ENCODE measurements around the gene CEP128.

CEP128 gene

DNA sequence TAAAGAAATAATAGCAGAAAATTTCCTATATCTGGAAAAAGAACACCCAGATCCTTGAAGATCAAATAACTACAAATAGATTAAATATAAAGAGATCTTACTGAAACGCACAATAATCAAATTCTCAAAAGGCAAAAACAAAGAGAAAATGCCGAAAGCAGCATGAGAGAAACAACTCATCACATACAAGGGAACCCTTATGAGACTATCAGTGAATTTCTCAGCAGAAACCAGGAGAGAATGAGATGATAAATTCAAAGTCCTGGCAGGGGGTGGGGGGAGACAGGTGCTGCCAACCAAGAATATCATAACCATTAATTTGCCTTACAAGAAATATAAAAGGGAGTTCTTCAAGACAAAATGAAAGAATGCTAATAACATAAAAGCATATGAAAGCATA is 73.7 kb downstream of the CEP128 start:
- Mint-ChIP-seq H3K27ac (no peak overlapping the region), H3K4me1 (no peaks in the 10 kb centered on the region), H3K9me3 (peaks cover 33 to 34% of the 10 kb centered on the region in 2 donors), H3K4me3 (no peak overlapping the region), H3K27me3 (no peaks in the 10 kb centered on the region)
- DNase-seq (no peak), ATAC-seq (no peak)

DNA sequence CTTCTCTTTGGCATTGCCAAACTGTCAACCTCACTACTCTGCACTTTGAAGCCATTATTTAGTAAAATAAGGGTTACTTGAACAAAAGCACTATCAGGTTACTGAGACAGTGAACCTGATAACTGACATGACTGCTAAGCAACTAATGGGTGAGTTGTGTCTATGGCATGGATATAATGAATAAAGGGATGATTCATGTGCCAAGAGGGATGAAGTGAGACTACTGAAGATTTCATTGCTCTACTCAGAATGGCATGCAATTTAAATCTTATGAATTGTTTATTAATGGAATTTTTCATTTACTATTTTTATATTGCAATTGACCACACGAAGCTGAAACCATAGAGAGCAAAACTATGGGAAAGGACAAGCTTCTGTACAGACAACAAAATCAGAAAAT is 74.4 kb downstream of the CEP128 start:
- peaks cover 33 to 34% of the 10 kb centered on the region in 2 donors for H3K9me3 Mint-ChIP-seq
- no peaks in the 10 kb centered on the region for H3K27me3 Mint-ChIP-seq
- ATAC-seq = no peak
- H3K4me1 Mint-ChIP-seq = no peaks in the 10 kb centered on the region
- H3K27ac Mint-ChIP-seq = no peak overlapping the region
- H3K4me3 Mint-ChIP-seq = no peak overlapping the region
- DNase-seq = no peak

- Mint-ChIP-seq H3K27ac (no peak overlapping the region), H3K4me3 (no peak overlapping the region), H3K27me3 (no peaks in the 10 kb centered on the region), H3K4me1 (no peaks in the 10 kb centered on the region), H3K9me3 (peaks cover 25 to 34% of the 10 kb centered on the region in 2 donors)
- no peak for DNase-seq
- ATAC-seq = no peak
Measured at GRCh38 chr14:80865565-80865964, 76.0 kb downstream of the CEP128 start.

GRCh38 chr14:80862983-80863382 is 78.6 kb downstream of the CEP128 start:
- Mint-ChIP-seq H3K27me3 (no peaks in the 10 kb centered on the region), H3K4me1 (no peaks in the 10 kb centered on the region), H3K4me3 (no peak overlapping the region), H3K9me3 (peaks cover 8 to 17% of the 10 kb centered on the region in 2 donors), H3K27ac (no peak overlapping the region)
- DNase-seq (no peak), ATAC-seq (no peak)

DNA sequence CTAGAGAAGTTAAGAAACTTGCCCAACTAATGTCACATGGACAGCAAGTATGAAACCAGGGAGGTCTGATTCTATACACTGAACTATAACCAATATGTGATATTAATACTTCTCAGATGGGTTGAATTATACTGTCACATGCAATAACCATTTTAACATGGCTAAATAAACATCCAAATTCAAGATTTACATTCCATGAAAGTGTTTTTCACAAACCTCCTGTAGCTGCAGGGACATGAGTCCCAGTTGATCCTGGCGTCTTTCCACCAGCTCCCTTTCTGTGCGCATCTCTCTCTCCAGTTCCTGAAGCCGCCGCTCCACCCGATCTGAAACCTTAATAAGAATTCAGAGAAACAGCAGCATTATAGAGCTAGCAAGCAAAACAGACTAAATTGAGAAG is 79.0 kb downstream of the CEP128 start:
- Mint-ChIP-seq H3K4me1 (no peaks in the 10 kb centered on the region), H3K4me3 (no peak overlapping the region), H3K27me3 (no peaks in the 10 kb centered on the region), H3K27ac (no peak overlapping the region), H3K9me3 (peaks cover 3 to 12% of the 10 kb centered on the region in 2 donors)
- no peak for ATAC-seq
- DNase-seq = no peak

- Mint-ChIP-seq H3K9me3 (no peaks in the 10 kb centered on the region), H3K4me3 (no peak overlapping the region), H3K27me3 (no peaks in the 10 kb centered on the region), H3K27ac (no peak overlapping the region), H3K4me1 (no peaks in the 10 kb centered on the region)
- DNase-seq (no peak), ATAC-seq (no peak)
Measured at GRCh38 chr14:80850197-80850814, 91.2 kb downstream of the CEP128 start.

DNA sequence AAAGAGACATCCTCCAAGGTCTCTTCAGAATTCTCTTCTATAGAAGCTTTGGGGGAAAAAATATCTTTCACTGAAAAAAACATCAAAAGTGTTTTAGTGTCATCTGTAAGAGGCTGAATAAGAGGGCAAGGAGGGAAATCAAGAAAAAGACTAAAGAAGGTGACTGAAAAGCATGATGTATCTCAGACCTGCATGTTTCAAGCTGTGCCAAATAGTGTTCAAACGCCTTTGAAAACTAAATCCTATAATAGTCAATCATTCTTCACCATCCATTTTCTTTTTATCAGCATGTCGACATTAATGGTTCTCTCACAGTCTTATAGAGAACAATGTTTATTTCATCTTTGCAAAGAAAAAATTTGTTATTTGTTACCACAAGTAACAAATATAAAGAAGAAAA is 94.5 kb downstream of the CEP128 start:
- no peaks in the 10 kb centered on the region for H3K27me3 Mint-ChIP-seq
- no peak for ATAC-seq
- H3K4me3 Mint-ChIP-seq = no peak overlapping the region
- H3K9me3 Mint-ChIP-seq = no peaks in the 10 kb centered on the region
- H3K4me1 Mint-ChIP-seq = no peaks in the 10 kb centered on the region
- DNase-seq = no peak
- H3K27ac Mint-ChIP-seq = no peak overlapping the region

DNA sequence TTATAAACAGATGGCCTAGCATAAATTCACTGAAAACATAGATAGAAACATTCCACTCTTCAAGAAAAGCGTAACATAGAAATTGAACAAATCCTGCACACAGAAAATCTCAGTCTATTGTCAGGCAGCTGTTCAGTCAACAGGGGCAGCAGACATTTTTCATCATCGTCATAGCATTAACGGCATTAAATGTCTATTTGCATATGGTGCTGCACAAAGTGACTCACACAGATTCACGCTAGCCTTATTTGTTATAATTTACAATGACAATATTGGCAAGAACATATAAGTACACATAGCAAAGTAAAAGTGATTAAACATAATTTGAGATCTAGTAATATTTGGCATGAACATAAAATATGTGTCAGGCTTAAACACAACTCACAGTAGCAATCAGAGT is 95.7 kb downstream of the CEP128 start:
- Mint-ChIP-seq H3K27me3 (no peaks in the 10 kb centered on the region), H3K9me3 (no peaks in the 10 kb centered on the region), H3K27ac (no peak overlapping the region), H3K4me3 (no peak overlapping the region), H3K4me1 (no peaks in the 10 kb centered on the region)
- DNase-seq (no peak), ATAC-seq (no peak)

- Mint-ChIP-seq H3K27me3 (no peaks in the 10 kb centered on the region), H3K4me1 (no peaks in the 10 kb centered on the region), H3K27ac (no peak overlapping the region), H3K9me3 (no peaks in the 10 kb centered on the region), H3K4me3 (no peak overlapping the region)
- DNase-seq (no peak), ATAC-seq (no peak)
Measured at GRCh38 chr14:80844872-80845271, 96.7 kb downstream of the CEP128 start.

- ATAC-seq = no peak
- H3K27ac Mint-ChIP-seq = no peak overlapping the region
- no peak for DNase-seq
- no peaks in the 10 kb centered on the region for H3K27me3 Mint-ChIP-seq
- H3K4me1 Mint-ChIP-seq = no peaks in the 10 kb centered on the region
- H3K4me3 Mint-ChIP-seq = no peak overlapping the region
- H3K9me3 Mint-ChIP-seq = no peaks in the 10 kb centered on the region
Measured at GRCh38 chr14:80839743-80840142, 101.8 kb downstream of the CEP128 start.

- Mint-ChIP-seq H3K4me1 (peaks cover 9% of the 10 kb centered on the region), H3K9me3 (peaks cover 14 to 31% of the 10 kb centered on the region in 2 donors), H3K27ac (no peak overlapping the region), H3K27me3 (no peaks in the 10 kb centered on the region), H3K4me3 (no peak overlapping the region)
- DNase-seq (no peak), ATAC-seq (no peak)
Measured at GRCh38 chr14:80809663-80810062, 131.9 kb downstream of the CEP128 start.

DNA sequence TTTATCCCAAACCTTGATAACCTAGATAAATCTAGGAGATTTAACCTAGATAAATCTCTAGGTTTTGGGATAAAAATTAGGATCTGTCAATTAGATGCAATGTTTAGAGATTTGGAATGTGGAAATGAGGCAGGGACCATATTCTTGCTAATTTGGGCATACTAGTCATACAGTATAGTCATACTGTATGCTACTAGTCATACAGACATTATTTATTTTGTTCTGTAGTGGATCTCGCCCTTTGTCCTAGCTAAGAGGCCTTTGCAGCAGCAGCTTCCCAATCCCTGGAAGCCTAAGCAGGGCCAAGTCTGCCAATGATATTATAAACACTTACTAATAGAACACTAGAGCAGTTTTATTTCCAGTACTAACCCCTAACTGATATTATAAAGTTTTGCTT is 136.4 kb downstream of the CEP128 start:
- ATAC-seq = no peak
- Mint-ChIP-seq H3K4me3 (no peak overlapping the region), H3K27ac (no peak overlapping the region), H3K27me3 (no peaks in the 10 kb centered on the region), H3K9me3 (peaks cover 26 to 32% of the 10 kb centered on the region in 2 donors), H3K4me1 (peaks cover 9% of the 10 kb centered on the region)
- no peak for DNase-seq

DNA sequence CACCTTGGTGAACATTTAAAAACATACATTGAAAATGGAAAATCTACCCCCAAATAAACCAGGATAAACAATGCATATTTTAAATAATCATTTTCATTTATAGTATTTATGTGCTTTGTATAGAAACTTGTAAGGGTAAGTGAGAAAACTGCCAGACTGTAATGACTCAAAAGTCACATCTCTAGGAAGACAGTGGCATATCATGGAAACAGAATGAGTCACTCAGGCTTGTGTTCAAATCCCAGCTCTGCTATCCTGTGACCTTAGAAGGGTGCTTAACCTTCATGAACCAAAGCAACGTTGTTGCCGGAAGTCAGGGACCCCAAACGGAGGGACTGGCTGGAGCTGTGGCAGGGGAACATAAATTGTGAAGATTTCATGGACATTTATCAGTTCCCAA is 142.7 kb downstream of the CEP128 start:
- no peaks in the 10 kb centered on the region for H3K27me3 Mint-ChIP-seq
- DNase-seq = no peak
- no peaks in the 10 kb centered on the region for H3K4me1 Mint-ChIP-seq
- H3K4me3 Mint-ChIP-seq = no peak overlapping the region
- no peak for ATAC-seq
- H3K9me3 Mint-ChIP-seq = peaks cover 16 to 24% of the 10 kb centered on the region in 2 donors
- no peak overlapping the region for H3K27ac Mint-ChIP-seq

- no peak overlapping the region for H3K4me3 Mint-ChIP-seq
- DNase-seq (no peak), ATAC-seq (no peak)
- no peaks in the 10 kb centered on the region for H3K27me3 Mint-ChIP-seq
- no peaks in the 10 kb centered on the region for H3K4me1 Mint-ChIP-seq
- no peak overlapping the region for H3K27ac Mint-ChIP-seq
- H3K9me3 Mint-ChIP-seq = peaks cover 16 to 24% of the 10 kb centered on the region in 2 donors
Measured at GRCh38 chr14:80798211-80798610, 143.3 kb downstream of the CEP128 start.

GRCh38 chr14:80792771-80793170 is 148.8 kb downstream of the CEP128 start:
- no peaks in the 10 kb centered on the region for H3K27me3 Mint-ChIP-seq
- ATAC-seq (no peak), DNase-seq (no peak)
- no peak overlapping the region for H3K4me3 Mint-ChIP-seq
- H3K27ac Mint-ChIP-seq = peak overlapping the region in 1 of 2 donors; percentile 10
- H3K9me3 Mint-ChIP-seq = peaks cover 0 to 6% of the 10 kb centered on the region in 2 donors
- no peaks in the 10 kb centered on the region for H3K4me1 Mint-ChIP-seq

GRCh38 chr14:80787876-80788275 is 153.7 kb downstream of the CEP128 start:
- Mint-ChIP-seq H3K27me3 (no peaks in the 10 kb centered on the region), H3K9me3 (no peaks in the 10 kb centered on the region), H3K4me1 (no peaks in the 10 kb centered on the region), H3K27ac (no peak overlapping the region), H3K4me3 (no peak overlapping the region)
- DNase-seq (no peak), ATAC-seq (no peak)

- Mint-ChIP-seq H3K27ac (no peak overlapping the region), H3K27me3 (no peaks in the 10 kb centered on the region), H3K4me3 (no peak overlapping the region), H3K4me1 (no peaks in the 10 kb centered on the region), H3K9me3 (no peaks in the 10 kb centered on the region)
- no peak for ATAC-seq
- DNase-seq = no peak
Measured at GRCh38 chr14:80784820-80785219, 156.7 kb downstream of the CEP128 start.

All from stimulated activated naive CD8-positive, alpha-beta T cell treated with anti-CD3 and anti-CD28 coated beads, Interleukin-15, amount 100 ng/mL, for 72 hours (primary cell).